Prostate gland (tissue), 2 donors: ENCODE measurements around the gene FOXG1. TPM values are rescaled to one million over a fixed set of nuclear protein-coding genes. Genes with fewer than 3 reads are reported as not detected.

ENCODE experiments used
- DNase-seq: peaks from one replicate; pipeline ENCODE4 v3.0.0-alpha.2; 2019; ENCODE audit warnings: low spot score
- H3K27ac ChIP-seq, 2 donors: fragments of 200-600 bp; sonication (generic); 2 replicates each; pipeline ENCODE4 v1.5.1; 2017 to 2019
- H3K27me3 ChIP-seq: fragments of 200-600 bp; sonication (generic); replicated peaks from 2 replicates; pipeline ENCODE4 v1.5.1; 2019; ENCODE audit not compliant: insufficient read depth
- H3K36me3 ChIP-seq, 2 donors: fragments of 200-600 bp; sonication (generic); 1 replicate in 1 of 2; 2 replicates in 1 of 2; pipeline versions ENCODE4 v1.5.1 to v1.8.1; 2017 to 2019
- H3K4me1 ChIP-seq: fragments of 200-600 bp; sonication (generic); replicated peaks from 2 replicates; pipeline ENCODE4 v1.5.1; 2019
- H3K4me3 ChIP-seq, 2 donors: fragments of 200-600 bp; sonication (generic); 2 replicates each; pipeline ENCODE4 v1.5.1; 2017 to 2019
- H3K9me3 ChIP-seq: fragments of 200-600 bp; sonication (generic); 2 replicates; pipeline ENCODE4 v1.5.1; 2017
- POLR2A ChIP-seq: fragments of 450-650 bp; IDR thresholded peaks from one replicate; pipeline ENCODE4 v1.6.1; 2016; ENCODE audit warnings: antibody characterized with exemption, mild to moderate bottlenecking
- POLR2AphosphoS5 ChIP-seq: sonication (generic); formaldehyde crosslinking; IDR thresholded peaks from one replicate; pipeline ENCODE4 v1.6.1; 2017; ENCODE audit warnings: antibody characterized with exemption
- WGBS: methylation state at CpG from one replicate; pipeline ENCODE4 v1.1.5; 2018; 5-methylcytosine and 5-hydroxymethylcytosine counted together
- intact Hi-C: fragments of 100-400 bp; cut with DNase I; formaldehyde crosslinking; loops from one replicate; pipeline ENCODE4 v1.14.2; 2022
- total RNA-seq, 2 donors: library from RNA; depleted of rRNA; stranded (reverse); fragments of >200 nt; gene quantifications; one replicate each; pipeline ENCODE4 v1.1.0, GENCODE V29; 2016
- TF ChIP-seq, protein P1 (sequence below), 4 experiments: fragments of 200-600 bp in 2 of 4; fragments of 450-650 bp in 2 of 4; sonication (generic) in 2 of 4; IDR thresholded peaks; 1 replicate in 3 of 4; 2 replicates in 1 of 4; pipeline ENCODE4 v1.5.1; 2016 to 2019; ENCODE audit warnings: antibody characterized with exemption in 4 of 4, mild to moderate bottlenecking in 2 of 4, moderate library complexity in 2 of 4

Gene FOXG1
- total RNA-seq, 2 donors from 2014 or later, result 1.6 TPM; not detected in 1

- Histone ChIP-seq H3K27ac (no peak overlapping the region), H3K4me3 (peak overlapping the region in 1 of 2 donors; percentile 10), H3K36me3 (no peaks in the 10 kb centered on the region), H3K4me1 (no peaks in the 10 kb centered on the region), H3K9me3 (no peaks in the 10 kb centered on the region), H3K27me3 (peaks cover 35% of the 10 kb centered on the region)
- no peak for DNase-seq
- TF ChIP-seq POLR2AphosphoS5 (no peak), POLR2A (no peak)
- TF ChIP-seq, protein P1, sequence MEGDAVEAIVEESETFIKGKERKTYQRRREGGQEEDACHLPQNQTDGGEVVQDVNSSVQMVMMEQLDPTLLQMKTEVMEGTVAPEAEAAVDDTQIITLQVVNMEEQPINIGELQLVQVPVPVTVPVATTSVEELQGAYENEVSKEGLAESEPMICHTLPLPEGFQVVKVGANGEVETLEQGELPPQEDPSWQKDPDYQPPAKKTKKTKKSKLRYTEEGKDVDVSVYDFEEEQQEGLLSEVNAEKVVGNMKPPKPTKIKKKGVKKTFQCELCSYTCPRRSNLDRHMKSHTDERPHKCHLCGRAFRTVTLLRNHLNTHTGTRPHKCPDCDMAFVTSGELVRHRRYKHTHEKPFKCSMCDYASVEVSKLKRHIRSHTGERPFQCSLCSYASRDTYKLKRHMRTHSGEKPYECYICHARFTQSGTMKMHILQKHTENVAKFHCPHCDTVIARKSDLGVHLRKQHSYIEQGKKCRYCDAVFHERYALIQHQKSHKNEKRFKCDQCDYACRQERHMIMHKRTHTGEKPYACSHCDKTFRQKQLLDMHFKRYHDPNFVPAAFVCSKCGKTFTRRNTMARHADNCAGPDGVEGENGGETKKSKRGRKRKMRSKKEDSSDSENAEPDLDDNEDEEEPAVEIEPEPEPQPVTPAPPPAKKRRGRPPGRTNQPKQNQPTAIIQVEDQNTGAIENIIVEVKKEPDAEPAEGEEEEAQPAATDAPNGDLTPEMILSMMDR (IDR thresholded peaks at IDR 0.05), result no peak
- intact Hi-C loops, result no loop called here
- 4% methylated on average over 58 of the region's 100 CpGs for WGBS
These were observed 654 bp downstream of the FOXG1 start for GRCh38 chr14:28767030-28767852.

- H3K27ac ChIP-seq, result no peak overlapping the region
These were observed 1.5 kb downstream of the FOXG1 start for GRCh38 chr14:28767853-28768741.

DNA sequence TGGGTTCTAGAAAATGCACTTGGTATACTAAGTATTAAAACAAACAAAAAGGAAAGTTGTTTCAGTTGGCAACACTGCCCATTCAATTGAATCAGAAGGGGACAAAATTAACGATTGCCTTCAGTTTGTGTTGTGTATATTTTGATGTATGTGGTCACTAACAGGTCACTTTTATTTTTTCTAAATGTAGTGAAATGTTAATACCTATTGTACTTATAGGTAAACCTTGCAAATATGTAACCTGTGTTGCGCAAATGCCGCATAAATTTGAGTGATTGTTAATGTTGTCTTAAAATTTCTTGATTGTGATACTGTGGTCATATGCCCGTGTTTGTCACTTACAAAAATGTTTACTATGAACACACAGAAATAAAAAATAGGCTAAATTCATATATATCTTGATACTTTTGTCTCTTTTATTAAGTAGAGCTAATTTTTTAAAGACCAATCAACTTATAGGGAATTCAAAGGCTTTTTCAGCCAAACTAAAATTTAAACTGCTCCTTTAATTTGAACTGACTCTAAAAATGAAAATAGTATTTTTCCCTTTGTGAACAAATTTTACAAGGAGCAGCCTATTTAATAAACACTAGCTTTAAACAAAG lies 2.8 kb downstream of the FOXG1 start:
- WGBS, result 26% methylated on average over 4 of the region's 4 CpGs
- Histone ChIP-seq H3K4me1 (no peaks in the 10 kb centered on the region), H3K4me3 (no peak overlapping the region), H3K9me3 (no peaks in the 10 kb centered on the region), H3K27ac (no peak overlapping the region), H3K27me3 (peaks cover 43% of the 10 kb centered on the region), H3K36me3 (no peaks in the 10 kb centered on the region)
- intact Hi-C loops, result no loop called here
- no peak for DNase-seq
- TF ChIP-seq POLR2AphosphoS5, result no peak
- no peak for TF ChIP-seq POLR2A
- TF ChIP-seq, protein P1 (IDR thresholded peaks at IDR 0.05), result no peak

More at GRCh38 chr14:28767853-28768741, 1.5 kb downstream of the FOXG1 start:
- no peaks in the 10 kb centered on the region for H3K9me3 ChIP-seq
- 7% methylated on average over 77 of the region's 77 CpGs for WGBS
- no peaks in the 10 kb centered on the region for H3K4me1 ChIP-seq
- TF ChIP-seq POLR2AphosphoS5 (no peak), POLR2A (no peak)
- TF ChIP-seq, protein P1 (IDR thresholded peaks at IDR 0.05), result no peak
- peaks cover 33% of the 10 kb centered on the region for H3K27me3 ChIP-seq
- H3K4me3 ChIP-seq, result no peak overlapping the region
- DNase-seq, result no peak
- intact Hi-C loops, result no loop called here
- H3K36me3 ChIP-seq, result no peaks in the 10 kb centered on the region

DNA sequence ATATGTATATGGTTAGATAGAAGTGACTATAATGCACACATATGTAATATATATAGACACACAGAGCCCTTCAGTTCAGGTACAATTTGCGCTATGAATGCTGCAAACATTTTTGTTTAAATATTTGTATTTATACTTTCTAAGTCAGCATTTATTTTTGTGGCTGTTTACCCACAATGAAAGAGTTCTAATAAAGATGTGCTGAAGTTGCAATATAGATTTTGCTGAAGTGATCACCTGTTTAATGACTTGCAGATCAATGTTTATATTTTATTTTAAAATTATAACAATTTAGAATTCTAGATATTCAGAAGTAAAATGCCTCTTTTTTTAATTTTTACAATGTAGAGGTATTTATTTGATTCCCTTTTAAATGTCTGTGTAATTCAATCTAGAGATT lies 3.5 kb downstream of the FOXG1 start:
- H3K9me3 ChIP-seq, result no peaks in the 10 kb centered on the region
- peaks cover 49% of the 10 kb centered on the region for H3K27me3 ChIP-seq
- H3K4me3 ChIP-seq, result no peak overlapping the region
- no peak for DNase-seq
- no peaks in the 10 kb centered on the region for H3K36me3 ChIP-seq
- intact Hi-C loops, result no loop called here
- TF ChIP-seq POLR2A (no peak), POLR2AphosphoS5 (no peak)
- TF ChIP-seq, protein P1 (IDR thresholded peaks at IDR 0.05), result no peak
- H3K4me1 ChIP-seq, result no peaks in the 10 kb centered on the region
- 52% methylated on average over 1 of the region's 1 CpG for WGBS
- H3K27ac ChIP-seq, result no peak overlapping the region
